Sciatic nerve (tissue), 2 donors: ENCODE data around the gene RUFY3. TPM values are rescaled to one million over a fixed set of nuclear protein-coding genes. Genes with fewer than 3 reads are reported as not detected.
A peak's percentile ranks its signal among the peaks of the same experiment; 100 is the strongest.
"Not testable (repeated sequence)": the region's sequence is repeated elsewhere in the genome, so short reads cannot be mapped to it uniquely, and the experiment has no call there.

Experiments
- ATAC-seq: fragments of 200-7000 bp; cut with Tn5 transposase; one replicate; pipeline ENCODE4 v1.9.1; 2020; ENCODE audit warnings: mild to moderate bottlenecking, moderate library complexity
- DNase-seq: peaks from one replicate; pipeline ENCODE4 v3.0.0-alpha.2; 2020; ENCODE audit warnings: low spot score
- intact Hi-C: fragments of 100-400 bp; cut with DNase I; formaldehyde crosslinking; loops from one replicate; pipeline ENCODE4 v1.14.2; 2022
- total RNA-seq: library from RNA; stranded (reverse); fragmentation: NEBNext Ultra II Directional; extraction: Animal tissue kit (Norgen Biotek cat#: 25700); gene quantifications from one replicate; pipeline ENCODE4 v1.2.1, GENCODE V29; 2021
- donor health status: DM: no; HTN: no; CAD: no.
- donor health status: DM: no; HTN: no; CAD: no.

Gene RUFY3
- 109 TPM for total RNA-seq

- ATAC-seq (peak; percentile 99), DNase-seq (no peak)
- intact Hi-C loops: no loop called here
Measured at GRCh38 chr4:70721747-70722146, at the start of gene RUFY3. TSS of gene RUFY3 (plus strand) at chr4:70721964. CDS start at chr4:70722574, 610 bp downstream.

GRCh38 chr4:70674191-70674590 is 47.6 kb upstream of the RUFY3 start:
- no peak for ATAC-seq
- DNase-seq: no peak
- intact Hi-C loops: no loop called here

GRCh38 chr4:70674731-70675130 is 47.0 kb upstream of the RUFY3 start:
- ATAC-seq (no peak), DNase-seq (no peak)
- intact Hi-C loops: no loop called here

- intact Hi-C loops: no loop called here
- no peak for DNase-seq
- no peak for ATAC-seq
Measured at GRCh38 chr4:70676554-70677090, 45.1 kb upstream of the RUFY3 start.

GRCh38 chr4:70678383-70678999 is 43.3 kb upstream of the RUFY3 start:
- ATAC-seq (no peak), DNase-seq (no peak)
- intact Hi-C loops: no loop called here

GRCh38 chr4:70680934-70681333 is 40.8 kb upstream of the RUFY3 start:
- ATAC-seq (no peak), DNase-seq (no peak)
- intact Hi-C loops: no loop called here

GRCh38 chr4:70681704-70682103 is 40.1 kb upstream of the RUFY3 start:
- intact Hi-C loops: no loop called here
- ATAC-seq: no peak
- no peak for DNase-seq

GRCh38 chr4:70682142-70682541 is 39.6 kb upstream of the RUFY3 start:
- ATAC-seq, DNase-seq, intact Hi-C loops: not testable (repeated sequence)

- intact Hi-C loops: no loop called here
- ATAC-seq (no peak), DNase-seq (peak; percentile 56)
Measured at GRCh38 chr4:70687392-70687791, 34.4 kb upstream of the RUFY3 start.

GRCh38 chr4:70687821-70688794 is 33.7 kb upstream of the RUFY3 start, which contains the start of gene UTP3:
TSS of gene UTP3 (plus strand) at chr4:70688532. CDS start at chr4:70688678, 146 bp downstream.
- ATAC-seq (peak; percentile 98), DNase-seq (peak; percentile 98)
- intact Hi-C loops: no loop called here

GRCh38 chr4:70688795-70689231 is 33.0 kb upstream of the RUFY3 start:
- ATAC-seq: peak; percentile 2
- DNase-seq: no peak
- intact Hi-C loops: no loop called here

- DNase-seq (no peak), ATAC-seq (no peak)
- intact Hi-C loops: no loop called here
Measured at GRCh38 chr4:70691661-70692060, 30.1 kb upstream of the RUFY3 start.

- intact Hi-C loops, DNase-seq, ATAC-seq: not testable (repeated sequence)
Measured at GRCh38 chr4:70694633-70695032, 27.1 kb upstream of the RUFY3 start.

GRCh38 chr4:70698435-70698834 is 23.3 kb upstream of the RUFY3 start:
- DNase-seq, intact Hi-C loops, ATAC-seq: not testable (repeated sequence)

GRCh38 chr4:70700712-70701111 is 21.1 kb upstream of the RUFY3 start:
- ATAC-seq: no peak
- intact Hi-C loops: no loop called here
- no peak for DNase-seq

- ATAC-seq (no peak), DNase-seq (no peak)
- intact Hi-C loops: no loop called here
Measured at GRCh38 chr4:70701271-70701670, 20.5 kb upstream of the RUFY3 start.

- intact Hi-C loops, ATAC-seq: not testable (repeated sequence)
Measured at GRCh38 chr4:70702592-70702991, 19.2 kb upstream of the RUFY3 start.

GRCh38 chr4:70703619-70704214 is 18.0 kb upstream of the RUFY3 start:
- DNase-seq: no peak
- no peak for ATAC-seq
- intact Hi-C loops: no loop called here

More at GRCh38 chr4:70702592-70702991, 19.2 kb upstream of the RUFY3 start:
- not testable (repeated sequence) for DNase-seq

GRCh38 chr4:70704215-70704930 is 17.4 kb upstream of the RUFY3 start:
- DNase-seq (peak; percentile 88), ATAC-seq (peak; percentile 89)
- intact Hi-C loops: no loop called here
